Measurements from ENCODE around the gene NIPA2. TPM values are rescaled to one million over a fixed set of nuclear protein-coding genes. Genes with fewer than 3 reads are reported as not detected.

The NIPA2 gene
- total RNA-seq, 3 donors from 2014 or later (not counting 1 experiment from before 2014, with no cell fraction given): 37.3 to 41.3 (median 40.9) TPM

- Histone ChIP-seq H3K36me3 (ENCODE audit: control insufficient read depth, insufficient read depth, low read length) (no peaks in the 10 kb centered on the region), H3K27ac (ENCODE audit: low read length) (no peak overlapping the region), H3K4me1 (ENCODE audit: control insufficient read depth, insufficient read depth, low read length) (no peaks in the 10 kb centered on the region), H3K27me3 (ENCODE audit: control insufficient read depth, insufficient read depth, low read length) (no peaks in the 10 kb centered on the region), H3K4me3 (ENCODE audit: low read length) (no peak overlapping the region), H3K9me3 (ENCODE audit: control insufficient read depth, insufficient read depth, low read length) (no peaks in the 10 kb centered on the region)
- H3K4me1 Mint-ChIP-seq: no peaks in the 10 kb centered on the region
- no peaks in the 10 kb centered on the region for H3K36me3 Mint-ChIP-seq
- no peak overlapping the region for H3K4me3 Mint-ChIP-seq
- H3K9me3 Mint-ChIP-seq: no peaks in the 10 kb centered on the region
- H3K27ac Mint-ChIP-seq: no peak overlapping the region
- DNase-seq (no peak), ATAC-seq (no peak)
- no peak for TF ChIP-seq CTCF (IDR thresholded peaks at IDR 0.05)
- intact Hi-C loops (cut with micrococcal nuclease): no loop called here
- H3K27me3 Mint-ChIP-seq (ENCODE audit: low read depth in 2 of 2): no peaks in the 10 kb centered on the region
- 91% methylated on average over 33 of the region's 33 CpGs for WGBS (ENCODE audit: insufficient coverage)
These were observed 53.2 kb downstream of the NIPA2 start for GRCh38 chr15:22891426-22892210.

- H3K4me1 ChIP-seq (ENCODE audit: control insufficient read depth, insufficient read depth, low read length): no peaks in the 10 kb centered on the region
- 79% methylated on average over 6 of the region's 9 CpGs for WGBS (ENCODE audit: insufficient coverage)
- H3K9me3 ChIP-seq (ENCODE audit: control insufficient read depth, insufficient read depth, low read length): no peaks in the 10 kb centered on the region
- no peaks in the 10 kb centered on the region for H3K36me3 ChIP-seq (ENCODE audit: control insufficient read depth, insufficient read depth, low read length)
- H3K27ac ChIP-seq (ENCODE audit: low read length): no peak overlapping the region
- H3K27me3 Mint-ChIP-seq (ENCODE audit: low read depth in 2 of 2): no peaks in the 10 kb centered on the region
- intact Hi-C loops (cut with micrococcal nuclease): no loop called here
- no peak overlapping the region for H3K4me3 ChIP-seq (ENCODE audit: low read length)
- TF ChIP-seq CTCF (IDR thresholded peaks at IDR 0.05): no peak
- H3K27me3 ChIP-seq (ENCODE audit: control insufficient read depth, insufficient read depth, low read length): no peaks in the 10 kb centered on the region
- H3K36me3 Mint-ChIP-seq: no peaks in the 10 kb centered on the region
- no peaks in the 10 kb centered on the region for H3K9me3 Mint-ChIP-seq
- no peak overlapping the region for H3K4me3 Mint-ChIP-seq
- no peaks in the 10 kb centered on the region for H3K4me1 Mint-ChIP-seq
- H3K27ac Mint-ChIP-seq: no peak overlapping the region
- ATAC-seq (no peak), DNase-seq (no peak)
These were observed 53.9 kb downstream of the NIPA2 start for GRCh38 chr15:22892333-22892732.

- Histone ChIP-seq H3K4me1 (ENCODE audit: control insufficient read depth, insufficient read depth, low read length) (no peaks in the 10 kb centered on the region), H3K36me3 (ENCODE audit: control insufficient read depth, insufficient read depth, low read length) (no peaks in the 10 kb centered on the region), H3K4me3 (ENCODE audit: low read length) (no peak overlapping the region), H3K27me3 (ENCODE audit: control insufficient read depth, insufficient read depth, low read length) (no peaks in the 10 kb centered on the region), H3K27ac (ENCODE audit: low read length) (no peak overlapping the region), H3K9me3 (ENCODE audit: control insufficient read depth, insufficient read depth, low read length) (no peaks in the 10 kb centered on the region)
- intact Hi-C loops (cut with micrococcal nuclease): no loop called here
- no peaks in the 10 kb centered on the region for H3K27me3 Mint-ChIP-seq (ENCODE audit: low read depth in 2 of 2)
- no peak for ATAC-seq
- no peaks in the 10 kb centered on the region for H3K4me1 Mint-ChIP-seq
- no peak overlapping the region for H3K4me3 Mint-ChIP-seq
- H3K27ac Mint-ChIP-seq: no peak overlapping the region
- H3K9me3 Mint-ChIP-seq: no peaks in the 10 kb centered on the region
- no peaks in the 10 kb centered on the region for H3K36me3 Mint-ChIP-seq
- no peak for TF ChIP-seq CTCF (IDR thresholded peaks at IDR 0.05)
- 95% methylated on average over 16 of the region's 17 CpGs for WGBS (ENCODE audit: insufficient coverage)
- no peak for DNase-seq
These were observed 54.6 kb downstream of the NIPA2 start for GRCh38 chr15:22893081-22893480.

- Histone ChIP-seq H3K27ac (ENCODE audit: low read length) (no peak overlapping the region), H3K36me3 (ENCODE audit: control insufficient read depth, insufficient read depth, low read length) (no peaks in the 10 kb centered on the region), H3K4me1 (ENCODE audit: control insufficient read depth, insufficient read depth, low read length) (no peaks in the 10 kb centered on the region), H3K9me3 (ENCODE audit: control insufficient read depth, insufficient read depth, low read length) (no peaks in the 10 kb centered on the region), H3K4me3 (ENCODE audit: low read length) (no peak overlapping the region), H3K27me3 (ENCODE audit: control insufficient read depth, insufficient read depth, low read length) (no peaks in the 10 kb centered on the region)
- DNase-seq (no peak), ATAC-seq (no peak)
- Mint-ChIP-seq H3K27me3 (ENCODE audit: low read depth in 2 of 2) (no peaks in the 10 kb centered on the region), H3K36me3 (no peaks in the 10 kb centered on the region), H3K4me1 (no peaks in the 10 kb centered on the region), H3K9me3 (no peaks in the 10 kb centered on the region), H3K4me3 (no peak overlapping the region), H3K27ac (no peak overlapping the region)
- no peak for TF ChIP-seq CTCF (IDR thresholded peaks at IDR 0.05)
- intact Hi-C loops (cut with micrococcal nuclease): no loop called here
- whole genome bisulfite sequencing (ENCODE audit: insufficient coverage): 96% methylated on average over 12 of the region's 13 CpGs
These were observed 55.4 kb downstream of the NIPA2 start for GRCh38 chr15:22893881-22894280.
